ENCODE results near the gene NUP54. TPM values are rescaled to one million over a fixed set of nuclear protein-coding genes. Genes with fewer than 3 reads are reported as not detected.
A peak's percentile ranks its signal among the peaks of the same experiment; 100 is the strongest.

The NUP54 gene
- total RNA-seq, 3 donors from 2014 or later: 46.6 to 70.5 (median 56.7) TPM

DNA sequence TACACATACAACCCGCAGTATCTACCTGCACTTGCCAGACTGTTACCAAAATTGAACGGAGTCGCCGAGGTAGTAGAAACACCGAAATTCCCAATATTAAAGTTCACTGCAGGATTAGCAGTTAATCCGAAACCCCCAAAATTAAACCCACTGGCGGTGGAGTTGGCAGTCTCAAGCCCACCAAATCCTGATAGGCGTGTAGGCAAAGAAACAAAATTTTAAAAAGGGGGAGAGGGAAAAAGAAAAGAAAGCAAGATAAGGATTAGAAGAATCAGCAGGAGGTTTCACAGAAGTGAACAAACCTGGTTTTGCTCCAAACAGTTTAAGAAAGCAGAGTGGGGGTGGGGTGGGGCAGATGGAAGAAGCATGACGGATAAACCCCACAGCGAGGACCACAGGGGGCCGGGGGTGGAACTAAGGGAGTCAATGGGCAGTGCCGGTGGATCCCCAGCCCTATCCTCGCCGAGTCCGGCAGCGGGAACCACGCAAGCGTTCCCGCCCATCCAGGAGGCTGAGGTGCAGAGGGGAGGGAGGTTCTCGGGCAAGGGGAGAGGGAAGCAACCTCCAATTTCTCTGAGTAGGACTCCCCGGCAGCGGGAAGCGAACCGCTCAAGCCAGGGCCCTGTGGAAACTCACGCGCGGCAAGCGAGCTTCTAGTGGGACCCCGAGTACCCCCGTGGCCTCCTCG, 599 bp downstream of the NUP54 start:
- TF ChIP-seq POLR2AphosphoS5 (IDR thresholded peaks at IDR 0.05): no peak
- no peak for TF ChIP-seq CTCF (IDR thresholded peaks at IDR 0.05)
- Histone ChIP-seq H3K4me1 (peaks cover 0 to 14% of the 10 kb centered on the region in 2 donors), H3K36me3 (no peaks in the 10 kb centered on the region), H3K27me3 (no peaks in the 10 kb centered on the region), H3K9me3 (no peaks in the 10 kb centered on the region), H3K4me3 (peak overlapping the region; percentile 79 to 97 (median 94)), H3K27ac (peak overlapping the region; percentile 95 to 96)
- intact Hi-C loops (cut with DNase I; ENCODE audit: low total_unique reads): no loop called here
- peak; percentile 28 to 52 for DNase-seq (ENCODE audit: low spot score in 2 of 2)

GRCh38 chr4:76144546-76144945, 3.7 kb downstream of the NUP54 start:
- Histone ChIP-seq H3K4me3 (no peak overlapping the region), H3K4me1 (peaks cover 0 to 14% of the 10 kb centered on the region in 2 donors), H3K27me3 (no peaks in the 10 kb centered on the region), H3K36me3 (no peaks in the 10 kb centered on the region), H3K27ac (no peak overlapping the region), H3K9me3 (no peaks in the 10 kb centered on the region)
- no peak for DNase-seq (ENCODE audit: low spot score in 2 of 2)
- intact Hi-C loops (cut with DNase I; ENCODE audit: low total_unique reads): no loop called here
- TF ChIP-seq POLR2AphosphoS5 (IDR thresholded peaks at IDR 0.05): no peak
- TF ChIP-seq CTCF (IDR thresholded peaks at IDR 0.05): no peak
- no peak for TF ChIP-seq POLR2A (IDR thresholded peaks at IDR 0.05)

GRCh38 chr4:76141241-76141640, 7.0 kb downstream of the NUP54 start:
- Histone ChIP-seq H3K4me1 (no peaks in the 10 kb centered on the region), H3K27ac (no peak overlapping the region), H3K9me3 (no peaks in the 10 kb centered on the region), H3K27me3 (no peaks in the 10 kb centered on the region), H3K4me3 (no peak overlapping the region), H3K36me3 (no peaks in the 10 kb centered on the region)
- intact Hi-C loops (cut with DNase I; ENCODE audit: low total_unique reads): no loop called here
- DNase-seq (ENCODE audit: low spot score in 2 of 2): no peak
- no peak for TF ChIP-seq CTCF (IDR thresholded peaks at IDR 0.05)
- TF ChIP-seq POLR2A (IDR thresholded peaks at IDR 0.05): no peak
- TF ChIP-seq POLR2AphosphoS5 (IDR thresholded peaks at IDR 0.05): no peak

DNA sequence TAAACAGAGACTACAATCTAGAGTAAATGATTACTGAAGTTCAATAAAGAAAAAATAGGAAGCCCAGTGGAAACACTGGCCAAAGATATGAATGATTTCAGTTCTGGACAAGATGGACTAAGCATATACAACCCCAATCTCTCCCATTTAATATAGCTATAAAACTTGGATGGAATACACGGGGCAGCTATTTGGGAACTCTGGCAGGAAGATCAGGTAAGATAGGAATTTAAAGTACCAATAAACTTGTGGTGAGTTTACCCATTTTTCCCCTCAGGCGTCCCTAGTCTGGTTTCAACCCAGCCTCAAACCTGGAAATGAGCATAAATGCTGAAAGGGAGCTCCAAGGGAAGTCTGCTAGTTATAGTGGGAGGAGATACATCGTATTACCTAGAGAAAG, 20.4 kb downstream of the NUP54 start:
- Histone ChIP-seq H3K36me3 (no peaks in the 10 kb centered on the region), H3K4me1 (no peaks in the 10 kb centered on the region), H3K27me3 (no peaks in the 10 kb centered on the region)

More for the DNA sequence above, 20.4 kb downstream of the NUP54 start:
- no peak for DNase-seq (ENCODE audit: low spot score in 2 of 2)
- Histone ChIP-seq H3K4me3 (no peak overlapping the region), H3K27ac (no peak overlapping the region), H3K9me3 (no peaks in the 10 kb centered on the region)
- intact Hi-C loops (cut with DNase I; ENCODE audit: low total_unique reads): no loop called here
- TF ChIP-seq CTCF (IDR thresholded peaks at IDR 0.05) (no peak), POLR2A (IDR thresholded peaks at IDR 0.05) (no peak), POLR2AphosphoS5 (IDR thresholded peaks at IDR 0.05) (no peak)

All from breast epithelium (tissue), 4 donors.